H9 (cell line): ENCODE data around the gene DDX60. TPM values are rescaled to one million over a fixed set of nuclear protein-coding genes. Genes with fewer than 3 reads are reported as not detected.

Experiments
- DNase-seq: peaks from one replicate; pipeline ENCODE4 v3.0.0-alpha.2; 2017
- H2AFZ ChIP-seq: one replicate; pipeline ENCODE4 v1.6.1; 2013; ENCODE audit warnings: mild to moderate bottlenecking, low read length, control low read depth, moderate library complexity
- H2AK5ac ChIP-seq: 2 replicates; pipeline ENCODE4 v1.6.1; 2013; ENCODE audit warnings: low read length, control low read depth, mixed read lengths; ENCODE audit not compliant: insufficient read length
- H2BK120ac ChIP-seq: one replicate; pipeline ENCODE4 v1.6.1; 2013; ENCODE audit warnings: low read depth, mild to moderate bottlenecking, low read length, control low read depth, inconsistent platforms; ENCODE audit not compliant: poor library complexity, severe bottlenecking
- H2BK12ac ChIP-seq: 2 replicates; pipeline ENCODE4 v1.6.1; 2013; ENCODE audit warnings: low read length, control low read depth, mixed read lengths, low read depth; ENCODE audit not compliant: insufficient read length
- H2BK15ac ChIP-seq: 2 replicates; pipeline ENCODE4 v1.6.1; 2013; ENCODE audit warnings: low read depth, low read length, control low read depth
- H2BK20ac ChIP-seq: one replicate; pipeline ENCODE4 v1.6.1; 2013; ENCODE audit warnings: low read depth, mild to moderate bottlenecking, low read length, control low read depth, inconsistent platforms; ENCODE audit not compliant: poor library complexity, severe bottlenecking
- H2BK5ac ChIP-seq: 2 replicates; pipeline ENCODE4 v1.6.1; 2013; ENCODE audit warnings: low read length, control low read depth, mixed read lengths; ENCODE audit not compliant: insufficient read length
- H3K14ac ChIP-seq: 2 replicates; pipeline ENCODE4 v1.6.1; 2013; ENCODE audit warnings: low read length, control low read depth; ENCODE audit not compliant: insufficient read depth
- H3K18ac ChIP-seq: 2 replicates; pipeline ENCODE4 v1.6.1; 2013; ENCODE audit warnings: low read depth, mild to moderate bottlenecking, mixed read lengths, low read length, control low read depth; ENCODE audit not compliant: insufficient read length
- H3K23ac ChIP-seq: 2 replicates; pipeline ENCODE4 v1.6.1; 2013; ENCODE audit warnings: low read length, control low read depth, mixed read lengths, low read depth; ENCODE audit not compliant: insufficient read length
- H3K23me2 ChIP-seq: 2 replicates; pipeline ENCODE4 v1.6.1; 2013; ENCODE audit warnings: low read depth, mild to moderate bottlenecking, mixed read lengths, low read length, control low read depth; ENCODE audit not compliant: insufficient read length, poor library complexity, severe bottlenecking
- H3K27ac ChIP-seq: 2 replicates; pipeline ENCODE4 v1.5.1; 2013; ENCODE audit warnings: low read length, control low read depth, mixed read lengths, low read depth; ENCODE audit not compliant: insufficient read length
- H3K27me3 ChIP-seq: 2 replicates; pipeline ENCODE4 v1.6.1; 2013; ENCODE audit warnings: low read length, control low read depth, inconsistent platforms; ENCODE audit not compliant: insufficient read depth
- H3K4ac ChIP-seq: 2 replicates; pipeline ENCODE4 v1.6.1; 2013; ENCODE audit warnings: low read depth, mild to moderate bottlenecking, control low read depth, inconsistent platforms, low read length, moderate library complexity
- H3K4me1 ChIP-seq: 2 replicates; pipeline ENCODE4 v1.6.1; 2013; ENCODE audit warnings: low read length, control low read depth, inconsistent platforms; ENCODE audit not compliant: insufficient read depth
- H3K4me2 ChIP-seq: 2 replicates; pipeline ENCODE4 v1.6.1; 2013; ENCODE audit warnings: low read length, control low read depth, mixed read lengths; ENCODE audit not compliant: insufficient read length, insufficient read depth
- H3K56ac ChIP-seq: 2 replicates; pipeline ENCODE4 v1.6.1; 2013; ENCODE audit warnings: low read depth, mild to moderate bottlenecking, mixed read lengths, low read length, control low read depth; ENCODE audit not compliant: insufficient read length
- H3K79me1 ChIP-seq: 2 replicates; pipeline ENCODE4 v1.6.1; 2013; ENCODE audit warnings: low read depth, mild to moderate bottlenecking, moderate library complexity, low read length, control low read depth, inconsistent platforms; ENCODE audit not compliant: insufficient read depth, poor library complexity, severe bottlenecking
- H3K79me2 ChIP-seq: 2 replicates; pipeline ENCODE4 v1.6.1; 2013; ENCODE audit warnings: low read length, control low read depth, inconsistent platforms; ENCODE audit not compliant: insufficient read depth
- H3K9ac ChIP-seq: 2 replicates; pipeline ENCODE4 v1.6.1; 2013; ENCODE audit warnings: low read length, control low read depth, mixed read lengths; ENCODE audit not compliant: insufficient read length; ENCODE audit errors: extremely low read depth
- H3K9me3 ChIP-seq: one replicate; pipeline ENCODE4 v1.6.1; 2013; ENCODE audit warnings: low read depth, low read length, inconsistent platforms; ENCODE audit not compliant: control insufficient read depth
- H3T11ph ChIP-seq: one replicate; pipeline ENCODE4 v1.6.1; 2013; ENCODE audit warnings: mild to moderate bottlenecking, low read length, control low read depth, inconsistent platforms
- H4K20me1 ChIP-seq: one replicate; pipeline ENCODE4 v1.6.1; 2013; ENCODE audit not compliant: control insufficient read depth, insufficient read length, insufficient read depth
- H4K5ac ChIP-seq: 2 replicates; pipeline ENCODE4 v1.6.1; 2013; ENCODE audit warnings: low read depth, mild to moderate bottlenecking, mixed read lengths, low read length, control low read depth; ENCODE audit not compliant: insufficient read length
- H4K8ac ChIP-seq: replicated peaks from 2 replicates; pipeline ENCODE4 v1.6.1; 2013; ENCODE audit warnings: low read length, control low read depth, mixed read lengths, low read depth; ENCODE audit not compliant: insufficient read length
- H4K91ac ChIP-seq: 2 replicates; pipeline ENCODE4 v1.6.1; 2013; ENCODE audit warnings: low read depth, mild to moderate bottlenecking, moderate library complexity, mixed read lengths, low read length, control low read depth; ENCODE audit not compliant: insufficient read length
- H3K27ac Mint-ChIP-seq, 3 experiments: 2 replicates in 2 of 3; 3 replicates in 1 of 3; pipeline ENCODE4 v1.8.0; 2020 to 2021; ENCODE audit warnings: mixed read lengths in 3 of 3, mild to moderate bottlenecking in 1 of 3, moderate library complexity in 1 of 3
- H3K27me3 Mint-ChIP-seq: 2 replicates; pipeline ENCODE4 v1.8.0; 2021; ENCODE audit warnings: low read depth, mild to moderate bottlenecking, moderate library complexity, mixed read lengths
- H3K36me3 Mint-ChIP-seq, 3 experiments: 2 replicates in 2 of 3; 3 replicates in 1 of 3; pipeline ENCODE4 v1.8.0; 2020 to 2021; ENCODE audit warnings: low read depth in 3 of 3, mixed read lengths in 3 of 3; ENCODE audit not compliant: insufficient read depth in 1 of 3
- H3K4me1 Mint-ChIP-seq, 2 experiments: 2 replicates each; pipeline ENCODE4 v1.8.0; 2020; ENCODE audit warnings: mixed read lengths in 2 of 2
- H3K4me3 Mint-ChIP-seq, 2 experiments: 2 replicates in 1 of 2; 3 replicates in 1 of 2; pipeline ENCODE4 v1.8.0; 2020 to 2021; ENCODE audit warnings: mild to moderate bottlenecking in 2 of 2, mixed read lengths in 2 of 2, moderate library complexity in 1 of 2
- H3K9me3 Mint-ChIP-seq, 2 experiments: 2 replicates in 1 of 2; 3 replicates in 1 of 2; pipeline ENCODE4 v1.8.0; 2020; ENCODE audit warnings: mild to moderate bottlenecking in 2 of 2, mixed read lengths in 2 of 2, moderate library complexity in 1 of 2
- total RNA-seq: library from RNA; stranded (reverse); gene quantifications from 2 replicates; pipeline ENCODE4 v1.2.1, GENCODE V29; 2021
- TF ChIP-seq, protein P1 (sequence below): fragments of 200-600 bp; sonication (generic); conservative IDR thresholded peaks from 3 replicates; pipeline ENCODE4 v1.8.0; 2021; ENCODE audit warnings: antibody characterized with exemption, mild to moderate bottlenecking

The DDX60 gene
- total RNA-seq, 1 experiment from 2014 or later = 3.9 TPM

DNA sequence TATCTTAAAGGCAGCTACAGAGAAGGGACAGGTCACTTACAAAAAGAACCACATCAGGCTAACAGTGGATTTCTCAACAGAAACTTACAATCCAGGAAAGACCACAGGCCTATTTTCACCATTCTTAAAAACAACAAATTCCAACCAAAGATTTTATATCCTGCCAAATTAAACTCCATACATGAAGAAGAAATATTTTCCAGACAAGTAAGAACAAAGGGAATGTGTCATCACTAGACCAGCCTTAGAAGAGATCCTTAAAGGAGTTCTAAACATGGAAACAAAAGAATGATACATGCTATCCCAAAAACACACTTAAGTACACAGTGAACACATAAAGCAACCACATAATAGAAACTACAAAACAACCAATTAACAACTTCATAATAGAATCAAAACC, 120.6 kb downstream of the DDX60 start:
- peaks cover 11 to 34% (median 16%) of the 10 kb centered on the region in 3 experiments for H3K36me3 Mint-ChIP-seq
- DNase-seq = no peak
- Histone ChIP-seq H4K91ac (no peak overlapping the region), H3K18ac (no peak overlapping the region), H3K4ac (no peak overlapping the region), H3K9me3 (no peaks in the 10 kb centered on the region), H2BK20ac (no peak overlapping the region), H2BK5ac (no peak overlapping the region), H3K56ac (no peak overlapping the region), H3K79me2 (no peaks in the 10 kb centered on the region), H3K4me1 (no peaks in the 10 kb centered on the region), H4K20me1 (no peaks in the 10 kb centered on the region), H3K14ac (no peak overlapping the region), H3K27ac (no peak overlapping the region), H3K23me2 (no peaks in the 10 kb centered on the region), H4K8ac (no peak overlapping the region), H3K27me3 (no peaks in the 10 kb centered on the region), H2AFZ (no peak overlapping the region), H3K79me1 (no peaks in the 10 kb centered on the region), H2AK5ac (no peak overlapping the region), H3K4me2 (no peak overlapping the region), H4K5ac (no peak overlapping the region), H2BK120ac (no peak overlapping the region), H3K9ac (no peak overlapping the region), H2BK15ac (no peak overlapping the region), H3K23ac (no peak overlapping the region), H3T11ph (no peak overlapping the region), H2BK12ac (no peak overlapping the region)
- TF ChIP-seq, protein P1, sequence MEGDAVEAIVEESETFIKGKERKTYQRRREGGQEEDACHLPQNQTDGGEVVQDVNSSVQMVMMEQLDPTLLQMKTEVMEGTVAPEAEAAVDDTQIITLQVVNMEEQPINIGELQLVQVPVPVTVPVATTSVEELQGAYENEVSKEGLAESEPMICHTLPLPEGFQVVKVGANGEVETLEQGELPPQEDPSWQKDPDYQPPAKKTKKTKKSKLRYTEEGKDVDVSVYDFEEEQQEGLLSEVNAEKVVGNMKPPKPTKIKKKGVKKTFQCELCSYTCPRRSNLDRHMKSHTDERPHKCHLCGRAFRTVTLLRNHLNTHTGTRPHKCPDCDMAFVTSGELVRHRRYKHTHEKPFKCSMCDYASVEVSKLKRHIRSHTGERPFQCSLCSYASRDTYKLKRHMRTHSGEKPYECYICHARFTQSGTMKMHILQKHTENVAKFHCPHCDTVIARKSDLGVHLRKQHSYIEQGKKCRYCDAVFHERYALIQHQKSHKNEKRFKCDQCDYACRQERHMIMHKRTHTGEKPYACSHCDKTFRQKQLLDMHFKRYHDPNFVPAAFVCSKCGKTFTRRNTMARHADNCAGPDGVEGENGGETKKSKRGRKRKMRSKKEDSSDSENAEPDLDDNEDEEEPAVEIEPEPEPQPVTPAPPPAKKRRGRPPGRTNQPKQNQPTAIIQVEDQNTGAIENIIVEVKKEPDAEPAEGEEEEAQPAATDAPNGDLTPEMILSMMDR = no peak
- H3K4me1 Mint-ChIP-seq = no peaks in the 10 kb centered on the region
- no peak overlapping the region; a peak in 1 of 7 replicates for H3K27ac Mint-ChIP-seq
- peaks cover 30 to 33% of the 10 kb centered on the region in 2 experiments for H3K9me3 Mint-ChIP-seq
- no peaks in the 10 kb centered on the region; the same call in 1 of the 2 replicates for H3K27me3 Mint-ChIP-seq
- H3K4me3 Mint-ChIP-seq = no peak overlapping the region
